ENCODE results near the gene HSD11B2. TPM values are rescaled to one million over a fixed set of nuclear protein-coding genes. Genes with fewer than 3 reads are reported as not detected.

The HSD11B2 gene
- total RNA-seq = 1 to 10 TPM; 1.3 to 2.7 TPM

DNA sequence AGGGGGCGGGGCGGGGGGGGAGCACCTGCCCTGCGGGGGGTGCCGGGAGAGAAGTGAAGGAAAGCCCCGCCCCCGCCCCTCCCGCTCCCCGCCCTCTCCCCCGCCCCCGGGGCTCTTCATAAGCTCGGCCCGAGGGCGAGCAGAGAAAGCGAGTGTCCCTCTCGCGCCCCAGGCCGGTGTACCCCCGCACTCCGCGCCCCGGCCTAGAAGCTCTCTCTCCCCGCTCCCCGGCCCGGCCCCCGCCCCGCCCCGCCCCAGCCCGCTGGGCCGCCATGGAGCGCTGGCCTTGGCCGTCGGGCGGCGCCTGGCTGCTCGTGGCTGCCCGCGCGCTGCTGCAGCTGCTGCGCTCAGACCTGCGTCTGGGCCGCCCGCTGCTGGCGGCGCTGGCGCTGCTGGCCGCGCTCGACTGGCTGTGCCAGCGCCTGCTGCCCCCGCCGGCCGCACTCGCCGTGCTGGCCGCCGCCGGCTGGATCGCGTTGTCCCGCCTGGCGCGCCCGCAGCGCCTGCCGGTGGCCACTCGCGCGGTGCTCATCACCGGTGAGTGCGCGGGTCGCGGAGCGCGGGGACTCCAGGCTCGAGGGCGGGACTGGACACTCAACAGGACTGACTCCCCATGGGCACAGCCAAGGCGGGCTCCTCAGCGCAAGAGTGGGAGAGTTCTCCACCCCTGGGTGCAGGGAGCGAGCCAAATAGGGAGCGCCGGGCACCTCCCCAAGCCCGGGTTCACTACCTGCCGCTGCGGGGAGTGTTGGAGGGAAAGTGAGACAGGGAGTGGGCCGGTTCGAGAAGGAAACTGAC, at the start of gene HSD11B2:
TSS of gene HSD11B2 (plus strand) at position 145 of the 798 bp plus-strand sequence. CDS start at position 273, 128 bp downstream.
- no peak within 1 kb of the TSS for H3K27ac Mint-ChIP-seq
- DNase-seq (ENCODE audit: low spot score in 2 of 2) (peak in 1 of 2 donors; percentile 40), ATAC-seq (peak; percentile 63 to 65)
- H3K36me3 Mint-ChIP-seq = no peaks in the 10 kb centered on the region
- H3K9me3 Mint-ChIP-seq = no peaks in the 10 kb centered on the region

DNA sequence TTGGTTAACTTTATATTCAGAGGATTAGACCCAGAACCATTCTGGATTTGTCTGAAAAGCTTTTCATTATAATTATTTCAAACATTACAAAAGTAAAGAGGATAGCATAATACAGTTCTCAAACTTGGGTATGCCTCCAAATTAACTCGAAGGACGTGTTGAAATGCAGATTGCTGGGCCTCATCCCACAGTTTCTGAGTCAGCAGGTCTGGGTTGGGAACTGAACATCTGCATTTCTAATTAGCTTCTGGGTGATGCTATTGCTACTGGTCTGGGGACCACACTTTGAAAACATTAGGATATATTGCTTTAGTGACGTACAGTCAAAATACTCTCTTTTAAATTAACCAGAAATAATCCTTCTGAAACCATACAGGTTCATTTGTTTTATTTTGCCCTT, 47.6 kb upstream of the HSD11B2 start:
- Mint-ChIP-seq H3K27ac (no peak overlapping the region), H3K9me3 (no peaks in the 10 kb centered on the region), H3K36me3 (no peaks in the 10 kb centered on the region)
- ATAC-seq (no peak), DNase-seq (ENCODE audit: low spot score in 2 of 2) (no peak)

DNA sequence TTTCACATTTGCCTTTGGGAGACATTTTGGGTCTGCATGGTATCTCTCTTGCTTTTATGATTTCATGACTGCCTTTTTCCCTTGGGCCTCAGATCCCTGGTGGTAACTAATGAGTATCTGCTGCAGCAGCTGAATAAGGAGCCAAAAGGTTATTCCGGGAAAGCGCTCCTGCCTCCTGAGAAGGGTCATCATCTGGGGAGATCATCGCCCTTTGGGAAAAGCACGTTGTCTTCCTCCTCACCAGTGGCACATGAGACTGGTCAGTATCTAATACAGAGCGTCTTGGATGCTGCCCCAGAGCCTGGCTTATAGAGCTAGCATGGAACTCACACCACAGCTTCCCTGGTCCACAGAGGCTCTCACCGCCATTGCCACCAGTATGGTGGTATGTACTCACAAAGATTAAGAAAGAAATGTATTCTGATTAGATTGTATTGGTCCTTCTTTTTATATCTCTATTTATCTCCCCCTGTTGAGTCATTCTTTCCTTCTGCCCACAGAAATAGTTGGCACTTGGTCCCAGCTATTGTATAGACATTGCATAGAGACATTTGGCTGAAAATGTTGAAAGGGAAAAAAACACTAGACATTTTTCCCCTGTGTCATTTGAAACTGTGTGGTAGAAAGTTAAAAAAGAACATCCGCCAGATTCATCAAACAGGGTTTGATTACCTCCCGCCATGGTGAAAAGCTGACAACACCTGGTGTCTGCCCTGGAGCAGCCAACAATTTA, 46.0 kb upstream of the HSD11B2 start:
- ATAC-seq = peak in 1 of 2 donors; percentile 34
- Mint-ChIP-seq H3K36me3 (no peaks in the 10 kb centered on the region), H3K27ac (no peak overlapping the region), H3K9me3 (no peaks in the 10 kb centered on the region)
- no peak for DNase-seq (ENCODE audit: low spot score in 2 of 2)

DNA sequence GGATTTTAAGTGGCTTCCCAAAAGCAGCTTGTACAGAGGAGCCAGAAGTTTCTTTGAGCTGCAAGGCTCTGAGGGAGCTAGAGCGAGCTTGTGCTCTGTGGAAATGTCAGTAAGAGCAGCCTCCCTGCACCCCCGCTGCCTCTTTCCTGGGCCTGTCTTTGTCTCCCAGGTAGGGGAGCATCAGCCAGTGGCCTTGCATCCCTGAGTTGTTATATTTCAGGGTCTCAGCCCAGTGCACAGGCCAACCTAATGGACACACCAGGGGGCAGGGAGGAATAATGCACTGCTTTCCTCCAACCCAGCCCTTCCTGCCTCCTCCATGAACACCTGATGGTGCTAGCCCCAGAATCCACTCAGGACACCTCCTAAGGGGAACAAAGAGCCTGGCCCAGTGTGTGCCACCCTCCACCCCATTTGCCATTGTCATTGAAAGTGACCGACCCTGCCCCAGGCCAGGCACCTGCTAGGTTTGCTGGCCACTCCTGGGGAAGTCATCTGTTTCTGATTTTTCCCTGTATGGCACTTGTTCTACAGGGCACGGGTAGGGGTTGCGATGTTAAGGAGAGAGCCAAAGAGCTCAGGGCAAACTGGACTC, 44.0 kb upstream of the HSD11B2 start:
- Mint-ChIP-seq H3K9me3 (no peaks in the 10 kb centered on the region), H3K36me3 (no peaks in the 10 kb centered on the region), H3K27ac (no peak overlapping the region)
- ATAC-seq (no peak), DNase-seq (ENCODE audit: low spot score in 2 of 2) (no peak)

DNA sequence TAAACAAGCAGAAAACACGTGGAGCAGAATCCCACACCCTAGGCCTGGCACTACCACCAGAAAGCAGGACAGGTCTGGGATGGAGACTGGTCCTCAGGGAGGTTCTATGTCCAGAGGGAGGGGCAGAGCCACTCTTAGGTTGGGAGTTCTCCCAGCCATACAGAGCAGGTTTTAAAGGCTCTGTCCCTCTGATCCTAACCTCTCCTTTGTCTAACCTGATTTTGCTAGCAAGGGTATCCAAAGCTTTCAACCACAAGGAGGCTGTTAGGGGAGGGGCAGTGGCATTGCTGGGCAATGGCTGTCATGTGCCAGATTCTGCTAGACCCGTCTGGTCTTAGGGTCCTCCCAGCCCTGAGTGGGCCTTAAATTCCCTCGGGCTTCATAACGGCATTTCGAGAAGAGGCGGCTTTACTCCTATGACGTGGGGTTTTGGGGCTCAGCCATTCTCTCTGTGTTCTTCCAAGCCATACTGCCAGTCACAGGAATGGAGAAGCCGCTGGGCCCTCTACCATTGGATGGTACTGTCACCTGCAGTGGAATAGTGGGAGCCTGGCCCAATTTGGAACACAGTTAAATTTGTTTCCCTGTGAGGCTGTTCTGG, 43.3 kb upstream of the HSD11B2 start:
- no peak overlapping the region for H3K27ac Mint-ChIP-seq
- H3K36me3 Mint-ChIP-seq = no peaks in the 10 kb centered on the region
- ATAC-seq = no peak
- no peak for DNase-seq (ENCODE audit: low spot score in 2 of 2)
- H3K9me3 Mint-ChIP-seq = no peaks in the 10 kb centered on the region

DNA sequence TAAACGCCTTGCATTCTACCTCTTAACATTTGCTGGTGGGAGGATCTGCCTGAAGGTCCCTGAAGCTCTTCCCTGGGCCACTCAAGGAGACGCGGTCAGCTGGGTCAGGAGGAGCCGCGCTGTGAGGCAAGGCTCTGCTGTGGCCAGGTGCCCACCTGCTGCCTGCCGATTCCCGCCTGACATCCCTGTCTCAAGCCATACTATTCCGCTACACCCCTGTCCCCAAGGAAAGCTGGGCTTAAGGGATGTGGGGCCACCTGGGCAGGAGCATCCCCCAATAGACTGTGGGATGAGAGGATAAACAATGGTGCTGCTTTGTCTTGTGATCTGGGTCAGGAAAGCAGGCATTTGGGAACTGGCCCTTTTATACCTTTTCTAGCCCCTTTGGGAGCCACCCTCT, 42.7 kb upstream of the HSD11B2 start:
- Mint-ChIP-seq H3K27ac (no peak overlapping the region), H3K36me3 (no peaks in the 10 kb centered on the region), H3K9me3 (no peaks in the 10 kb centered on the region)
- no peak for DNase-seq (ENCODE audit: low spot score in 2 of 2)
- no peak for ATAC-seq

DNA sequence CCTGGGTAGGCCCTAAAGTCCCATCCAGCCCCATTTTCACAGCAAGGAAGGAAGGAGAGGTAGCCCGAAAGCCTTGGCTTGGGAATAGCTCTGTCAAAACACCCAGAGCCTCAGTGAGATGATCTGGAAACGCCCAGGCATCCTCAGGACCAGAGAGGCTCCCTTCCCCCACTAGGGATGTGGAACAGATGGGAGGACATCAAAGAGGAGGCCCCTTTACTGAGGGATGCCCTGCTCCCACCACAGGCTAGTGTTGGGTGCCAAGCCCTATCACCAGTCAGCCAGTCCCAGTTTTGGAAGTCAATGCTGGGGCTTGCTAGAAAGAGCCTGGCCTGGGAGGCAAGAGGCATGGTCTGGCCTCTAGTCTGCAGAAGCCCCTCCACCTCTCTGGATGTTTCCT, 42.3 kb upstream of the HSD11B2 start:
- H3K36me3 Mint-ChIP-seq = no peaks in the 10 kb centered on the region
- no peak for DNase-seq (ENCODE audit: low spot score in 2 of 2)
- H3K27ac Mint-ChIP-seq = no peak overlapping the region
- ATAC-seq = no peak
- H3K9me3 Mint-ChIP-seq = no peaks in the 10 kb centered on the region

DNA sequence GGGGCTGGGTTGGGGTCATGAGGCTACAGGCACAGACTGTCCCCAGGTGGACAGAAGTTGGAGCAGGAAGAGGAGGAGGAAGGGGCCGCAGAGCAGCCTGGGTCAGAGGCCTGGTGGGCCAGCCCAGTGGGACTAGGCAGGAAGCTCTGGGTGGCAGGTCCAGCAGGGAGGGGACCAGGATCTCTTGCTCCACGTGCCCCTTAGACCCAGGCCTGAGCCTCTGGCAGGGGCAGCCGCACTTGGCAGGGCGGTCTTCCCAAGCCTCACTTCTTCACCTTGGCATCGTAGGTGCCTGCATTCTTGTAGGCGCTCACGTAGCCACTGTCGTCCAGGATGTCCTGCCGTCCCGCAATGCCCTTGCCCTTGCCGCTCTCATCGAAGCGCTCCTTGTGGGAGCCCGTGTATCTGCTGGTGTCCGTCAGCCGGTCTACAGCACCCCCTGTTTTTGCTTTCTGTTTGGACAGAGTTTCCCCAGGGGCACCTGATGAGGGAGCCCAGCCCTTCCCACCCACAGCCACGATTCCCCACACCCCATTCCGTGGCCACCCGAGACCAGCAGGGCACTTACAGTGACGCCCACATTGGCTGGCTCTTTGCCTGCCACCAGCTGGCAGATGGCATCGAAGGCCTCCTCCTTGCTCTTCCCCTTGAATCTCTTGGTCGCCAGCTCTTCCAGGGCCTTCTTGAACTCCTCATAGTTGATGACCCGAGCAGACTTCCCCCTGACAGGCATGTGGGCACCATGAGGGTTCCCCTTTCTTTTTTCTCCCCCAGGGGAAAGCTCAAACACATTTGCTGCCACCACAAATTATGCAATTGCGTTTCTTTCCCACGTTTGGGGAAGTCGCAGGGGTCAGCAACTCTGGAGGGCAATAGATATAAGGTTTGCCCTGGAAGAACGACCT, 40.8 kb upstream of the HSD11B2 start:
- ATAC-seq (no peak), DNase-seq (ENCODE audit: low spot score in 2 of 2) (no peak)
- no peaks in the 10 kb centered on the region for H3K9me3 Mint-ChIP-seq
- H3K27ac Mint-ChIP-seq = no peak overlapping the region
- no peaks in the 10 kb centered on the region for H3K36me3 Mint-ChIP-seq

DNA sequence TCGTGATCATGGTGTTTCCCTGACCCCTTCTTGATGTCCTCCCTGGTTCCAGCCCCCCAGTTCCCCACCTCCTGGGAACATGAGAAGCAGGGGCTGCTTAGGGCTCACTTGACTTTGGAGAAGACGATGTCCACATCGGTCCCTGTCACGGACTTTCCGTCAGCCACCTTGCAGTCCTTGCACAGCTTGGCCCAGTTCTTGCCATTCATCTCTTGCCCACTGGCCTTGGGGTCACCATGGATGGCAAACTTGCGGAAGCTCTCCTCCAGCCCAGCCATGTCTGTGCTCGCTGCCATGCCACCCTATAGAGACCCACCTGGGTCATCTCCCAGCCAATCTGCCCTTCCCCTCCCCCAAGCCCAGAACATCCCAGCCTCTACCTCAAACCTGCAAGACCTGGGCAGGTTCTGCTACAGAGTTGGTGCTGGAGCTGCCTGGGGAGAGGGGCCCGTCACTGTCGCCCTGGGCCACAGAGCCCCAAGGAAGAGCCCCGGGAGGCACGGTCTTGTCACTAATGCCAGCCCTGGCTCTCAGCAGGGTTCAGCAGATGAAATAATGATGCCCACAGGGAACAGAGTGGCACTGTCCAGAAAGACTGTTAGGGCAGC, 40.0 kb upstream of the HSD11B2 start:
- no peak for ATAC-seq

DNA sequence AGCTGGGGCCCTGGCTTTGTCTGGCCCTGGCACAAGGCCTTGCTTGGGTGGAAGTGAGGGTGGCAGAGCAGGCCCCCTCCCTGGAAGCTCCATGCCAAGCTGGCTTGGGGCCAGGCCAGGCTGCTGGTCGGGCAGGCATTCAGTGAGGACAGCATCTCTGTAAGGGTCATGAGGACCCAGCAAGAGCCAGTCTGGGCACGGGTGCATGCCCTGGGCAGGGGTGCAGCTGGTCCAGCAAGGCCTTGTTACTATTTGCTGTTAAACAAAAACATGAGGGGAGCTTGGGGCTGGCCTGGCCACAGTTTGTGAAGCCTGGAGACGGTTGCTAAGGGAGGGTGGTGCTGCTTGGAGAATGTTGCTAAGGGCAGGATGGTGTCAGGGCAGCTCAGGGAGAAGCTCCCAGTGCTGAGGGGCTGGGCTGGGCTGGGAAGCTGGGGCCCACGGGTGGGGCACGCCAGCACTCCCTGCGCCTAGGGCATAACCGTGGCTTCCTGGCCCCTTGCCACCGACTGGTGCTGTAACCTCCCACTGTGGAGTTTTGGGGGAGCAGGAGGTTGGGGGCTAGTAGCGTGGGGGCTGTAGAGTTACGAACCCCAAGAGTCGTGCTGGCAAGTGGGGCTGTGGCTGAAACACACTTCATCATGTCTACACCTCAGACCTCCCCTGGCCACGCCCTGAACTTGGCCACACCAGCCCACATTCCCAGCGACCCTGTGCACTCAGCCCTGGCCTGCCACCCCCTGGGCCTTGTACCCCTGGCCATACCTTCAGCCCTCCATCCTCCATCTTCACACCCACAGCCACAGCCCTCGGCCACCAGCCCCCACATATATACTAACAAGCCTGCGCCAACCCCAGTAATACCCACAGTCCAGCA, 39.3 kb upstream of the HSD11B2 start:
- Mint-ChIP-seq H3K9me3 (no peaks in the 10 kb centered on the region), H3K36me3 (no peaks in the 10 kb centered on the region), H3K27ac (peak overlapping the region in 1 of 2 donors; percentile 47)
- no peak for ATAC-seq
- no peak for DNase-seq (ENCODE audit: low spot score in 2 of 2)

More for the DNA sequence above, 40.0 kb upstream of the HSD11B2 start:
- Mint-ChIP-seq H3K27ac (no peak overlapping the region), H3K9me3 (no peaks in the 10 kb centered on the region), H3K36me3 (no peaks in the 10 kb centered on the region)
- DNase-seq (ENCODE audit: low spot score in 2 of 2) = no peak

DNA sequence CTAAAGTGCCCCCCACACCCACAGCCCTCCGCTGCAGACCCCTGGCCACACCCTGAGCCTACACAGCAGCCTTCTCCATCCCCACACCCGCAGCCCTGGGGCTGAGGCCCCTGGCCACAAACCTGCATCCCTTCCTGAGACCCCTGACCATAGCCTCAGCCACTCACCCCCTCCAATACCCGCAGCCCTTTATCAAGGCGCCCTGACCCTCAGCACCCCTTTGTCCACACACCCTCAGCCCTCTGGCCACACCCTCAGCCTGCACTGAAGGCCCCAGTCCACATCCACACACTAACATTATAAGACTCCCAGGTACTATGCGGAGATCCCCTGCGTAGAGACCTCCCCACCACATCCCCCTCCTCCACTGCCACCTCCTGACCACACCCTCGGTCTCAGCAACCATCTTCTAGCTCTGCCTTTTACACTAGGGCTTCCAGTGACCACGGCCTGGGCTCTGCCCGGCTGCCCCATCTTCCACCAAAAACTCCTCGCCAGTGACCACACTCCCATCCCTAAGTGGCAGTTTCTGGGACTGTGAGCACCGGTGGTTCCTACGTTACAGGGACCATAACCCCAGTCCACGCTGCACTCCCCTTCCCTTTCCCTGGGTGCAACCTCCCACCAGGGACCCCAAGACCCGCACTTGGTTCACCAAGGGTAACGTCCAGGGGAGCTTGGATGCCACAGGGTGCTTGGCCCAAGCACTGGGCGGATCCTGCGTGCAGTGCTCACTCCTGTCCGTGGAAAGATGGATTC, 38.4 kb upstream of the HSD11B2 start:
- no peaks in the 10 kb centered on the region for H3K36me3 Mint-ChIP-seq
- no peak for ATAC-seq
- H3K9me3 Mint-ChIP-seq = no peaks in the 10 kb centered on the region

DNA sequence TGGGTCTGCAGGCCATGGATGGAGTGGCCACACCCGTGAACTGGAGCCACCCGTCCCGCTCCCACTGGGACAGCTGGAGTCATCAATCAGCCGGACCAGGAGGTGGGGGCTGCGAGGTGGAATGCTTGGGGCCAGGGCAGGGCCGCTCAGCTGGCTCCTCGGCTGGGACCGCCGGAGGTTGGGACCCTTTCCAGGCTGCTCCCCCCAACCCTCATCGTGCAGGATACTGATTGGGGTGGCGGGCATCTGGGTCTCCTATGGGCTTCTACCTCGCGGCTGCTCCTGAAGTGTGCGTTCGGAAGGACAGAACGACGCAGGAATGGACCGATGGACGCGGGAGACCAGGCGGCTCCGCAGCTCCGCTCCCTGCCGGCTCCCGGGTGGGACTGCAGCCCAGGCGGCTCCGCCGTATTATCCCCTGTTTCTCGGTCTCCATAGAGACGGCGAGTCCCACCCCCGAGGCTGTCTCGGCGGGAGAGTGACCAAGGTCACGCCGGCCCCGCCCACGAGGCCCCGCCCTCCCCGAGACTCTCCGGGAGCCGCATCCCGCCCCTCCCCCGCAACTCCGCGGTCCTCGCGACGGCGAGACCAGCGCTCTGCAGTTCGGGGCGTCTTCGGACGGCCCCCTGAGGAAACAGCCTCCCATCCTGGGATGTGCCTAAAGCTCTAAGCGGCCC, 37.7 kb upstream of the HSD11B2 start, which contains the start of gene TPPP3:
TSS of gene TPPP3 (minus strand) at position 388 of the 677 bp plus-strand sequence. CDS start 2,387 bp downstream, outside the sequence.
- ATAC-seq (peak; percentile 53 to 79), DNase-seq (ENCODE audit: low spot score in 2 of 2) (peak in 1 of 2 donors; percentile 37)
- Mint-ChIP-seq H3K27ac (peak within 1 kb of the TSS; percentile 47 to 73), H3K9me3 (no peaks in the 10 kb centered on the region), H3K36me3 (no peaks in the 10 kb centered on the region)

More for the DNA sequence above, 38.4 kb upstream of the HSD11B2 start:
- no peak for DNase-seq (ENCODE audit: low spot score in 2 of 2)
- H3K27ac Mint-ChIP-seq = peak overlapping the region in 1 of 2 donors; percentile 47

DNA sequence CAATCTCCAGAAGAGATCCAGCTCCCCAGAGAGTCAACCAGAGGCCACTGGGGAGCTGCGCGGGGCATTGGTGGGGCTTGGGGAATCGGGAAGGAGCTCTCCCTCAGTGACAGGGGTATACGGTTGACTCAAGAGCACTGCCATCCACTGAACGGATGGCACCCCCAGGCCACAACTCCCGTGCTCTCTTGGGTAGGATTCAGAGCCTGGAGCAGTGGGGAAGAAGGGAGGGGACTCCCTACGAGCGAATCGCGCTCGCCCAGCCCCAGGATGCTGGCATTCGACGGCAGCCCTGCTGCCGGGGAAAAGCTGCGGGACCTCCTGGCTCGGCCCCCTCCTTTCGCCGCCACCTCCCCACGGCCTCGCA, 37.1 kb upstream of the HSD11B2 start:
- H3K36me3 Mint-ChIP-seq = no peaks in the 10 kb centered on the region
- no peak for DNase-seq (ENCODE audit: low spot score in 2 of 2)
- H3K27ac Mint-ChIP-seq = no peak overlapping the region
- H3K9me3 Mint-ChIP-seq = no peaks in the 10 kb centered on the region
- ATAC-seq = peak; percentile 12 to 20

All from activated naive CD4-positive, alpha-beta T cell treated with anti-CD3 and anti-CD28 coated beads, Interleukin-2, amount 50 U/mL, for 72 hours (primary cell).